Endothelial cell of umbilical vein (primary cell): ENCODE data around the gene CTDP1. TPM values are rescaled to one million over a fixed set of nuclear protein-coding genes. Genes with fewer than 3 reads are reported as not detected.

ENCODE experiments used
- BruUV-seq: library from RNA; stranded (reverse); fragments of 400-500 nt; replicated peaks from 2 replicates; lab custom pipeline; 2021; lab: Mats Ljungman, UMichigan
- CTCF ChIA-PET: fragments of 300-600, 350-600 bp; sonication (Branson Sonifier 250); formaldehyde crosslinking; loops from one replicate; lab custom pipeline; 2021; ENCODE audit warnings: antibody characterized with exemption, inconsistent platforms; lab: Charles Lee
- POLR2A ChIA-PET: fragments of 300-600, 350-600 bp; sonication (Branson Sonifier 250); formaldehyde crosslinking; loops from one replicate; lab custom pipeline; 2021; ENCODE audit warnings: antibody characterized with exemption, inconsistent platforms; lab: Charles Lee
- DNase-seq: peaks from one replicate; pipeline ENCODE4 v3.0.0-alpha.2; 2011; ENCODE audit warnings: low read depth, low spot score
- FAIRE-seq: peaks from 2 replicates; lab custom pipeline; 2011; peaks lifted over from hg19 to GRCh38; lab: Jason Lieb, UNC
- H2AFZ ChIP-seq: 2 replicates; pipeline ENCODE4 v1.6.0; 2012; ENCODE audit warnings: low read depth, low read length, control low read depth, inconsistent platforms
- H3K27ac ChIP-seq: 2 replicates; pipeline ENCODE4 v1.5.1; 2011; ENCODE audit warnings: low read depth, mild to moderate bottlenecking, control low read depth, low read length, moderate library complexity; ENCODE audit not compliant: insufficient read depth
- H3K27me3 ChIP-seq, 2 experiments: 2 replicates each; pipeline versions ENCODE4 v1.6.0 to v1.6.1; 2011; ENCODE audit warnings: low read length in 2 of 2, mixed read lengths in 1 of 2; ENCODE audit not compliant: control insufficient read depth in 2 of 2, insufficient read depth in 2 of 2
- H3K36me3 ChIP-seq, 2 experiments: 2 replicates in 1 of 2; 3 replicates in 1 of 2; pipeline ENCODE4 v1.5.1; 2011; ENCODE audit warnings: low read length in 2 of 2, mild to moderate bottlenecking in 1 of 2, moderate library complexity in 1 of 2; ENCODE audit not compliant: control insufficient read depth in 2 of 2, insufficient read depth in 2 of 2; ENCODE audit errors: extremely low read depth in 1 of 2
- H3K4me1 ChIP-seq: 3 replicates; pipeline ENCODE4 v1.5.1; 2011; ENCODE audit warnings: mild to moderate bottlenecking, low read length; ENCODE audit not compliant: control insufficient read depth, insufficient read depth; ENCODE audit errors: extremely low read depth
- H3K4me2 ChIP-seq: 2 replicates; pipeline ENCODE4 v1.6.1; 2011; ENCODE audit warnings: low read length, control low read depth, mixed read lengths; ENCODE audit not compliant: insufficient read depth
- H3K4me3 ChIP-seq, 3 experiments: fragments of 200-600 bp in 1 of 3; sonication (generic), shearing (Covaris generic) in 1 of 3; replicated peaks in 1 of 3; 2 replicates each; pipeline ENCODE4 v1.5.1; 2011 to 2016; ENCODE audit warnings: control low read depth in 3 of 3, low read length in 3 of 3, mild to moderate bottlenecking in 2 of 3, inconsistent platforms in 1 of 3, low read depth in 1 of 3, moderate library complexity in 1 of 3; ENCODE audit not compliant: insufficient read depth in 1 of 3
- H3K79me2 ChIP-seq: 2 replicates; pipeline ENCODE4 v1.6.0; 2012; ENCODE audit warnings: low read length, inconsistent platforms; ENCODE audit not compliant: control insufficient read depth, insufficient read depth
- H3K9ac ChIP-seq: replicated peaks from 2 replicates; pipeline ENCODE3; 2011; ENCODE audit warnings: low read length, control low read depth; ENCODE audit not compliant: insufficient read depth; ENCODE audit errors: extremely low read depth
- H3K9me1 ChIP-seq: replicated peaks from 3 replicates; pipeline ENCODE4 v1.6.0; 2011; ENCODE audit warnings: mild to moderate bottlenecking, low read length; ENCODE audit not compliant: control insufficient read depth, insufficient read depth; ENCODE audit errors: extremely low read depth
- H3K9me3 ChIP-seq: replicated peaks from 2 replicates; pipeline ENCODE4 v1.5.1; 2012; ENCODE audit warnings: low read length, inconsistent platforms; ENCODE audit not compliant: control insufficient read depth, insufficient read depth
- H4K20me1 ChIP-seq: replicated peaks from 2 replicates; pipeline ENCODE3; 2011; ENCODE audit warnings: mild to moderate bottlenecking, low read length; ENCODE audit not compliant: control insufficient read depth, insufficient read depth; ENCODE audit errors: extremely low read depth
- EZH2 ChIP-seq: IDR thresholded peaks from 2 replicates; pipeline ENCODE4 v1.6.1; 2012; ENCODE audit warnings: borderline replicate concordance, low read depth, mild to moderate bottlenecking, moderate library complexity, low read length, inconsistent platforms; ENCODE audit not compliant: severe bottlenecking
- FOS ChIP-seq: IDR thresholded peaks from 2 replicates; pipeline ENCODE4 v1.6.1; 2011; ENCODE audit warnings: mild to moderate bottlenecking, low read length, moderate library complexity, borderline replicate concordance; ENCODE audit not compliant: insufficient read depth
- GATA2 ChIP-seq: IDR thresholded peaks from 2 replicates; pipeline ENCODE4 v1.7.0; 2011; ENCODE audit warnings: low read depth, mild to moderate bottlenecking, moderate library complexity, mixed read lengths, low read length; ENCODE audit not compliant: insufficient read length, insufficient read depth
- JUN ChIP-seq: IDR thresholded peaks from 2 replicates; pipeline ENCODE4 v1.6.1; 2011; ENCODE audit warnings: borderline replicate concordance, low read depth; ENCODE audit not compliant: insufficient read length, insufficient read depth
- MYC ChIP-seq: IDR thresholded peaks from one replicate; pipeline ENCODE4 v1.6.1; 2011; ENCODE audit warnings: mild to moderate bottlenecking, low read depth, low read length
- POLR2A ChIP-seq: IDR thresholded peaks from 2 replicates; pipeline ENCODE4 v1.6.1; 2012; ENCODE audit warnings: low read depth, mild to moderate bottlenecking, control low read depth, low read length
- POLR2AphosphoS5 ChIP-seq: IDR thresholded peaks from 2 replicates; pipeline ENCODE4 v1.6.1; 2012; ENCODE audit warnings: low read depth, mild to moderate bottlenecking, control low read depth, low read length, moderate library complexity; ENCODE audit not compliant: insufficient read depth
- dilution Hi-C: fragments of 300-500 bp; cut with MboI; formaldehyde crosslinking; loops from one replicate; pipeline ENCODE4 v1.15.0; 2019; ENCODE audit warnings: low sequenced_read_pairs; ENCODE audit not compliant: extremely low pct_ligation_motif_present
- intact Hi-C: fragments of 100-400 bp; cut with micrococcal nuclease; formaldehyde crosslinking; loops from one replicate; pipeline ENCODE4 v1.10.0; 2022
- polyA plus RNA-seq, 4 experiments: library from polyadenylated mRNA; depleted of rRNA in 3 of 4; stranded (reverse) in 3 of 4; unstranded in 1 of 4; fragments of >200 nt; gene quantifications; 2 replicates each; pipeline versions ENCODE4 v1.2.1 to v1.2.3, GENCODE V29; 2011 to 2012; ENCODE audit warnings: missing spikeins in 1 of 4
- total RNA-seq: library from RNA; stranded (reverse); gene quantifications from 2 replicates; pipeline ENCODE4 v1.2.3, GENCODE V29; 2021
- TF ChIP-seq, protein P1 (sequence below): IDR thresholded peaks from 2 replicates; pipeline ENCODE4 v1.6.1; 2011; ENCODE audit not compliant: insufficient read depth, insufficient read length
- TF ChIP-seq, protein P2 (sequence below), 2 donors: IDR thresholded peaks; 1 replicate in 1 of 2; 2 replicates in 1 of 2; pipeline ENCODE4 v1.5.1; 2011; ENCODE audit warnings: low read length in 2 of 2, mild to moderate bottlenecking in 2 of 2, moderate library complexity in 2 of 2, control low read depth in 1 of 2, inconsistent platforms in 1 of 2, low read depth in 1 of 2; ENCODE audit not compliant: insufficient read depth in 1 of 2; ENCODE audit errors: extremely low read depth in 1 of 2

The CTDP1 gene
- total and polyA plus RNA-seq, 2 donors (not counting 3 experiments of a cell fraction or from before 2014, with no cell fraction given): 15.3 to 27.6 TPM

DNA sequence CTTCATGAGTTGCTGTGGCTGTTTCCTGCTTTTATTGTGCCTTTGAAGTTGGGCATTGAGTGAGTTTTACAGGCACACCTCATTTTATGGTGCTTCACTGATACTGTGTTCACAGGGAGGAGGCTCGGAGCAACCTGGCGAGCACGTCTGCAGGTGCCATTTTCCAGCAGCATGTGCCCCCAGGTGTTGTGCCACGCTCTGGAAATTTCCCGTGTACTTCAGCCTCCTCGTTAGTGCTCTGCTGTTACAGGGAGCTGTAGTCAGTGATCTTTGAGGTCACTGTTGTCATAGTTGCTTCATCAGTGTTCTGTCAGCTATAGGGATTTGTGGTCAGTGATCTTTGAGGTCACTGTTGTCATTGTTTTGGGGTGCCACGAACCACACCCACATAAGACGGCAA, 20.1 kb downstream of the CTDP1 start:
- peaks cover 5% of the 10 kb centered on the region for H3K79me2 ChIP-seq
- H3K27me3 ChIP-seq: no peaks in the 10 kb centered on the region
- ChIA-PET POLR2A (no interaction called here), CTCF (no interaction called here)
- H3K9ac ChIP-seq: no peak overlapping the region
- H3K9me1 ChIP-seq: no peaks in the 10 kb centered on the region
- BruUV-seq: no TSS peak
- H3K9me3 ChIP-seq: no peaks in the 10 kb centered on the region
- FAIRE-seq: no peak
- intact Hi-C loops: no loop called here
- dilution Hi-C loops: no loop called here
- no peak overlapping the region for H2AFZ ChIP-seq
- no peak for TF ChIP-seq EZH2
- TF ChIP-seq POLR2AphosphoS5: no peak
- TF ChIP-seq, protein P1, sequence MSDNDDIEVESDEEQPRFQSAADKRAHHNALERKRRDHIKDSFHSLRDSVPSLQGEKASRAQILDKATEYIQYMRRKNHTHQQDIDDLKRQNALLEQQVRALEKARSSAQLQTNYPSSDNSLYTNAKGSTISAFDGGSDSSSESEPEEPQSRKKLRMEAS: no peak
- no peak for TF ChIP-seq POLR2A
- TF ChIP-seq GATA2: no peak
- no peak for TF ChIP-seq MYC
- TF ChIP-seq FOS: no peak
- TF ChIP-seq JUN: no peak
- TF ChIP-seq, protein P2, sequence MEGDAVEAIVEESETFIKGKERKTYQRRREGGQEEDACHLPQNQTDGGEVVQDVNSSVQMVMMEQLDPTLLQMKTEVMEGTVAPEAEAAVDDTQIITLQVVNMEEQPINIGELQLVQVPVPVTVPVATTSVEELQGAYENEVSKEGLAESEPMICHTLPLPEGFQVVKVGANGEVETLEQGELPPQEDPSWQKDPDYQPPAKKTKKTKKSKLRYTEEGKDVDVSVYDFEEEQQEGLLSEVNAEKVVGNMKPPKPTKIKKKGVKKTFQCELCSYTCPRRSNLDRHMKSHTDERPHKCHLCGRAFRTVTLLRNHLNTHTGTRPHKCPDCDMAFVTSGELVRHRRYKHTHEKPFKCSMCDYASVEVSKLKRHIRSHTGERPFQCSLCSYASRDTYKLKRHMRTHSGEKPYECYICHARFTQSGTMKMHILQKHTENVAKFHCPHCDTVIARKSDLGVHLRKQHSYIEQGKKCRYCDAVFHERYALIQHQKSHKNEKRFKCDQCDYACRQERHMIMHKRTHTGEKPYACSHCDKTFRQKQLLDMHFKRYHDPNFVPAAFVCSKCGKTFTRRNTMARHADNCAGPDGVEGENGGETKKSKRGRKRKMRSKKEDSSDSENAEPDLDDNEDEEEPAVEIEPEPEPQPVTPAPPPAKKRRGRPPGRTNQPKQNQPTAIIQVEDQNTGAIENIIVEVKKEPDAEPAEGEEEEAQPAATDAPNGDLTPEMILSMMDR (IDR thresholded peaks at IDR 0.05; ENCODE audit: extremely low read depth in 1 of 2, insufficient read depth in 1 of 2, low read depth in 1 of 2, low read length in 2 of 2): no peak
- H3K36me3 ChIP-seq: peaks cover 0 to 34% of the 10 kb centered on the region in 2 experiments
- H3K27ac ChIP-seq: no peak overlapping the region
- H4K20me1 ChIP-seq: no peaks in the 10 kb centered on the region
- H3K4me1 ChIP-seq: no peaks in the 10 kb centered on the region
- no peak overlapping the region for H3K4me2 ChIP-seq
- DNase-seq: no peak
- H3K4me3 ChIP-seq: no peak overlapping the region
